ENCODE data around the gene NAA20. TPM values are rescaled to one million over a fixed set of nuclear protein-coding genes. Genes with fewer than 3 reads are reported as not detected.
A peak's percentile ranks its signal among the peaks of the same experiment; 100 is the strongest.

Gene NAA20
- total and polyA plus RNA-seq, 9 of the 15 experiments (the other 6 are each of a cell fraction or from before 2014, with no cell fraction given): 51.4 to 361 (median 84.6) TPM

- H3K27me3 ChIP-seq (ENCODE audit: control insufficient read depth in 2 of 2, insufficient read depth in 2 of 2, low read length in 2 of 2): peaks cover 3 to 10% of the 10 kb centered on the region in 2 experiments; a peak in 3 of 5 replicates
- ChIA-PET POLR2A (no interaction called here), CTCF (ENCODE audit: low intra/inter-chr PET ratio) (interaction anchor here (0.6 to 0.9 kb wide), 2 partner anchors 92 to 200 kb away, joined by 3 to 4 read pairs; no protein-coding TSS in a partner anchor)
- no peaks in the 10 kb centered on the region for H4K20me1 ChIP-seq (replicated peaks; ENCODE audit: control insufficient read depth, insufficient read depth, low read length)
- H3K4me2 ChIP-seq (ENCODE audit: insufficient read depth, low read length): no peak overlapping the region
- intact Hi-C loops (cut with micrococcal nuclease): loop anchor here (2.0 to 10.0 kb wide), 3 partner anchors 91 to 303 kb away; no protein-coding TSS in a partner anchor
- H3K27ac ChIP-seq (ENCODE audit: extremely low read depth, low read depth, low read length): no peak overlapping the region
- TF ChIP-seq SMC3 (conservative IDR thresholded peaks at IDR 0.05; ENCODE audit: insufficient read depth, low read depth, low read length): peak; percentile 32; the same call in 1 of the 2 replicates
- no peak for TF ChIP-seq SUPT5H (IDR thresholded peaks at IDR 0.05)
- TF ChIP-seq CTCF (IDR thresholded peaks at IDR 0.05 in 2 of 3, conservative IDR thresholded peaks at IDR 0.05 in 1 of 3; ENCODE audit: insufficient read depth in 2 of 3, low read depth in 1 of 3, low read length in 3 of 3): peak; percentile 47 to 73 (median 56); a peak in 5 of 6 replicates
- no peak for TF ChIP-seq ZNF75A (CRISPR knock-in tag; IDR thresholded peaks at IDR 0.05)
- peak; percentile 42 to 57 for TF ChIP-seq RAD21 (CRISPR knock-in tag; conservative IDR thresholded peaks at IDR 0.05 in 1 of 2, IDR thresholded peaks at IDR 0.05 in 1 of 2)
- no peak for TF ChIP-seq ZSCAN29 (IDR thresholded peaks at IDR 0.05)
- no peak for TF ChIP-seq E2F1 (CRISPR knock-in tag; IDR thresholded peaks at IDR 0.05)
- H3K4me1 ChIP-seq (replicated peaks in 1 of 2; ENCODE audit: control insufficient read depth in 2 of 2, insufficient read depth in 2 of 2, low read length in 2 of 2): no peaks in the 10 kb centered on the region
- H3K9ac ChIP-seq (ENCODE audit: insufficient read depth in 1 of 2, low read depth in 2 of 2, low read length in 2 of 2): no peak overlapping the region
- no peaks in the 10 kb centered on the region for H3K9me3 ChIP-seq (replicated peaks; ENCODE audit: control insufficient read depth, insufficient read depth, low read depth, low read length)
- DNase-seq (ENCODE audit: extremely low read depth in 1 of 4, low spot score in 3 of 4) (peak; percentile 37 to 51 (median 45)), ATAC-seq (peak; percentile 61; the same call in 2 of the 3 replicates), FAIRE-seq (no peak)
- H3K79me2 ChIP-seq (ENCODE audit: control insufficient read depth, insufficient read depth, low read length): no peaks in the 10 kb centered on the region
- no peaks in the 10 kb centered on the region for H3K9me1 ChIP-seq (ENCODE audit: control insufficient read depth, insufficient read depth, low read length)
- no peak overlapping the region for H3K4me3 ChIP-seq
- BruUV-seq (replicated peaks): no TSS peak
- in situ Hi-C loops (cut with MboI): no loop called here
- WGBS (ENCODE audit: insufficient coverage, low coverage, missing lambda C conversion rate): 0% methylated on average over 5 of the region's 5 CpGs
- H2AFZ ChIP-seq (ENCODE audit: low read depth, low read length): no peak overlapping the region
- no peaks in the 10 kb centered on the region for H3K36me3 ChIP-seq (ENCODE audit: control insufficient read depth, insufficient read depth, low read length)
These were observed 21.8 kb upstream of the NAA20 start for GRCh38 chr20:19995220-19995863.

Measured in K562 (cell line).